GM21367 (cell line): Measurements from ENCODE around the gene SP140L.
"Not testable (repeated sequence)": the region's sequence is repeated elsewhere in the genome, so short reads cannot be mapped to it uniquely, and the experiment has no call there.

ENCODE experiments used
- ATAC-seq: cut with Tn5 transposase; IDR thresholded peaks from one replicate; pipeline ENCODE4 v1.9.1; 2021; ENCODE audit not compliant: unreplicated experiment

SP140L gene

DNA sequence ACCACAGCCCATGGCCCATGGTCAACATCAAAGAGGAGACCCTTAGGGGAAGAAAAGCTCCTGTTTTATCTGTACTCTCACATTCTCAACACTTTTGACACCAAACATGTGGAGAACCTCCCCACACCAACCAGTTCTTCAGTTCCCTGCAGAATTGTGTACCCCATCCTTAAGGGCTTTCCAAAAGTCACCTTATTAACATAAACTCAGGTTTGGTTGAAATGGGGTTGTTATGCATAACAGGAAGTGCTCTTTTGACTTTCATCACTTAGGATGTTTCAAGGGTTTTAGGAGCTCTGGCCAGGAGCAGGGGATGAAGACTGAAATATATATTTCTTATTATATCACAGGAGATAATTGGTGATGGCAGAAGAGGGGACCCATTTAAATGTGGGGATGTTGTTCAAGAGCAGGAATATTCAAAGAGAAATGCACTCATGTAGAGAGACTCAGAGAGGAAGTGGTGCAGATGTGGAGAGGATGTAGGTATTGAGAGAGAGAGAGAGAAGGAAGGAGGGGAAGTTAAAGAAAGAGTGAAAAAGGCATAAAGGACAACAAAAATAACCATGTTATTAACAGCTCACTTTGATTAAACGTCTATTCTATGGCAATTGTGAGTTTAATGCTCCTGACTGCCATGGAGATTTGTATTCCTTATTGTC, 35.2 kb downstream of the SP140L start:
- no peak for ATAC-seq

DNA sequence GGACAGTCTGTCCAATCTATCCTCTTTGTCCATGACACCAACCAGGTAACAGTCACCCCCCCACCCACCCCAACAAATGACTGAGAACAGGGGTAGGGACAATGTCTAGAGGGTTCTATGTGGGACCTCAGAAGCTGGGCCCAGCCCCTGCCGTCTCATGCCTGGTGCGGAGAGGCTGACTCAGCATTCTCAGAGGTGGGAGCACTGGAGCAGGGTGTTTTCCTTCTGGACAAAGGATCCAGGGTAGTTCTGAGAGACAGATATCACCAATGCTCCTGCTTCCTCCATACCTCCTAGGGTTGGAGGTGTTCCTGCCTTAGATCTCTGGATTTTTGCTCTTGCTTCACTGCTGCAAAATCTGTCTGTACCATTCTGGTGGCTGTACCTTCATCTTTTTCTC, 55.1 kb downstream of the SP140L start:
- ATAC-seq: no peak

DNA sequence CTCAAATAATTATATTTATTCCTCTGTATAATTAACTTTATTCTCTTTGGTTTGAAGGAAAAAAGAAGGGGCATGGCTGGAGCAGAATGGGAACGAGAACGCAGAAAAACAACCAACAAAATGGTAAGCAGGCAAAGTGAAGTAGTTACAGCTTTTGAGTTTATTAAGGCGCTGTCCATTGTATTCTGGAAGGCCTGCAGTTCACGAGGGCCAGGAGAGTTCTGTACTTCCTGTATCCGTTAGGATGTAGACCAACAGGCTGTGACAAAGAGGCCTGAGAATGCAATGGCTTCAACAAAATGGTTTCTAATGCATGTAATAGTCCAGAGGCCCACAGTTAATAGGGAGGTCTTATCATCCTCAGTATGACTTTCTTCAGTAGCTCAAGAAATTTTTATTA, 56.5 kb downstream of the SP140L start:
- ATAC-seq: no peak

DNA sequence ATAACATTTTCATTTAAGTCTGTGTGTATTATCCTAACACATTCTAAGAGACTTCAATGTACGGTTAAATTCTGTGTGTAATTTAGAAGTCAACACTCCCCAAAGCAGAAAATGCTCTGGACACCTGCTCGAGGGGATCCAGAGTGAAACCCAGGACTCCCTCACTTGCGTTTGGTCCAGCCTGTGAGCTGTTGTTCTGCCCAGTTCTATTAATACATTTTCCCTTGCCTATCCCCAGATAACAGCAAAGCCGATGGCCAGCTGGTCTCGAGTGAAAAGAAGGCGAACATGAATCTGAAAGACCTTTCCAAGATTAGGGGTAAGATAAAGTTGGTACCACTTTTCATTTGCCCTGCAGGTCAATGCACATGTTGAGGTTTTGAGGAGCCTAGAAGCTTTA, 58.0 kb downstream of the SP140L start:
- no peak for ATAC-seq

DNA sequence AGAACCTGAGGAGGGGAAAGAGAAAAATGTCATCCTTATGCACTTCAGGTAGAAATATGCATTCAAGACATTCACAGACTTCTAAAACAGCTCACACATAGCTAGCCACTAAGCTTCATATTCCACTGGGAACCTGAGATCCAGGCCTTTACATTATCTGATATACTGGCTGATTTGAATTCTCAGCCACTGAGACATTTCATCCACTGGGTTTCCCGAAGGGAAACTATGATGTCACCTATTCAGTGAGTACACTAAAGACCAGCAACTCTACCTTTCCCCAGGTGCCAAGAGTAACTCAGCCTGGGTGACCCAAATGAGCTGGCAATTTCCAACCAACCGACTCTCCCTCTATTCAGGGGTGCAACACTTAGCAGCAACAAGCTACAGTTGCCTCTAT, 67.3 kb downstream of the SP140L start:
- no peak for ATAC-seq

DNA sequence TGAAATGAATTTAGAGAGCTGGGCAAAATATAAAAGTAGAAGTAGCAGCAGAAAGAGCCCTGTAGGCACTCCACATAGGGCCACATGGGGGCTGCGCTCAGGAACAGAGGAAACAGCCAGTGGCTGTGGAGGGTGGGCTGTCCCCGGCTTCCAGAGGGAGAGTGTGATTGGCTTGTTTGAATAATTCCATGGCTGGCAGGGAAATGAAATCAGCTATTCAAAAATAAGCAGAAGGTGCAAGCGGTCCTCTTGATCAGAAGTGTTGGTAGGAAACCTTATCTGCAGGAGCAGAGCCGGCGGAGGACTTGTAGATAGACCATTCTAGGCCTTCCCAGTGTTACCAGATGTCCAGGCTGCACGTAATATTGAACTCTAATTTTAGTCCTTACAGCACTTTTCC, 71.7 kb downstream of the SP140L start:
- ATAC-seq: not testable (repeated sequence)

DNA sequence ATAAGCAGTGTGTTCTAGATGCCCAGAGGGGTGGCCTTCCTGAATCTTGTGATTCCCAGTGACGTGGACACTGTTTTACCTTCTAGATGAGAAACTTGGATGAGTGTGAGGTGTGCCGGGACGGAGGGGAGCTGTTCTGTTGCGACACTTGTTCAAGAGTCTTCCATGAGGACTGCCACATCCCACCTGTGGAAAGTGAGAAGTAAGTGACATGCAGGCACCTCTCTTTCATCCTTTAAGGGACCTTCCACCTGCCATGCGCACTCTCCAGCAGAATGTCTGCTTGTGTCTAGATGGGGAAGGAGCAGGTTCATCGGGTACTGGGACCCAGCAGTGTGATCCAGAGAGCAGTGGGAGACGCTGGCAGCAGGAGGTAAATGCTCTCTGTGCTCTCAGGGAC, 73.0 kb downstream of the SP140L start:
- no peak for ATAC-seq

DNA sequence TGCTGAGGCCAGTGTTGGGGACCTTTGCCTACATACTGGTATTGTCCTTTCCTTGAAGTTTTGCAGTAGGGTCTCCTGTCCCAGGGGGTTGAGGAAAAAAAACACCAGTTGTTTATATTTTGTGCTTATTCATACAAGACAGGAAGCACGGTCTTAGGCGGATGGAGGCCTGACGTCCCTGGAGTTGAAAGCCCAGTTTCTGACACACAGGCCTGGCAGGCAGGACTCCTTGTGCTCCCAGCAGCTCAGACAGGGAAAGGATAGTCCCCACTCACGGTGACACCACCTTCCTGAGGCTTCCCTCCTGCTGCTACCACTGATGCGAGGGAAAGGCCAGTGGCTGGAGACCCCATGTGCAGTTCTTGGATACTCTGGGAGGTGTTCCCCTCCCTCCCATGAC, 73.5 kb downstream of the SP140L start:
- no peak for ATAC-seq

DNA sequence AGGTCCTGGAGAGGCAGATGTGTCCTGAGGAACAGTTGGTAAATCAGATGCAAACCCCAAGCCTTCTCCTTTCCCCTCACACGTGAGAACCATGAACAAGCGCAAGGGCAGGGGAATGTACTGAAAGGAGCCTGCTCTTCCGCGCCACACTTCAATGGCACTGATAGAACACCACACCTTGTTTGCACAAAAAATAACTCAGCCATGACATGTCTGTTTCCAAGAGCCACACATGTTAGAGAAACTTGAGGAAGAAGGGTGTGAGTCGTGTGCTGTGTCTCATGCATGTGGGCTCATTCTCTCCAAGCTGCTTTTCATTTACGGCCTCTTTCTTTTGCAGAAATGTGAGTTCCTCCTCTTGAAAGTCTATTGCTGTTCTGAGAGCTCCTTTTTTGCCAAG, 74.0 kb downstream of the SP140L start:
- ATAC-seq: not testable (repeated sequence)

DNA sequence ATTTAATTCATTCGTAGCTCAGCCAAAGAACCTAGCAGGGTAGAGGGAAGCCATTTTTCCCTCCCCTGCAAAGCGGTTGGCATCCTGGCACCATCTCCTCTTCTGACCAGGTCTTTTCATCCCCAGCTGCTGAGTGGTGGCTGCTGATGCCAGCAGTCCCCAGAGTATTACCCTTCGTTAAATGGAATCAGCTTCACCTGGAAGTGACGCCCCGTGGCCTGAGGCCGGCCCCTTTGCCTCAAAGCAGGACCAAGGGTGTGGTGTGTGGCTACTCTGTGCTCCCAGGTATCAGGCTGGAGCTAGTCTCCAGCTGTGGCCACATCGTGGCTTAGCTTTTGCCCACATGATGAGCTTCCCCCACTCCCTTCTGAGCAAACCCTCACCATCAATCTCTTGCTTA, 76.8 kb downstream of the SP140L start:
- no peak for ATAC-seq

DNA sequence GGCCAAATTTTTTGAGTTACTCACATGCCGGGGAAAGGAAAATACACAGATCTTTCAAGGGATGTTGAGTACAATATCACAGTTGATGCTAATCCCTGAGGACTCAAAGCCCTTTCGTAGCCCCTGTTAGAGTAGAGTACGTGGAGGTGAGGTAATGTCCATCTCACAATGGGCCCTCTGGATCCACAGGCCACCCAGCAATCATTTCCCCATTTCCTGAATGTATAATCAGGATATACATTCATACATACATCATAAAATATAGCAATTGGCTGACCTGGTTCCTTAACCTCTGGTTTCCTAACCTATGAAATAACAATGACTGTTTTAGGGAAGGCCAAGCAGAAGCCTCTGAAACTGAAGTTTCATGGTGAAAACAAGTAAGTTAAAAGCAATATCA, 78.8 kb downstream of the SP140L start:
- ATAC-seq: no peak

DNA sequence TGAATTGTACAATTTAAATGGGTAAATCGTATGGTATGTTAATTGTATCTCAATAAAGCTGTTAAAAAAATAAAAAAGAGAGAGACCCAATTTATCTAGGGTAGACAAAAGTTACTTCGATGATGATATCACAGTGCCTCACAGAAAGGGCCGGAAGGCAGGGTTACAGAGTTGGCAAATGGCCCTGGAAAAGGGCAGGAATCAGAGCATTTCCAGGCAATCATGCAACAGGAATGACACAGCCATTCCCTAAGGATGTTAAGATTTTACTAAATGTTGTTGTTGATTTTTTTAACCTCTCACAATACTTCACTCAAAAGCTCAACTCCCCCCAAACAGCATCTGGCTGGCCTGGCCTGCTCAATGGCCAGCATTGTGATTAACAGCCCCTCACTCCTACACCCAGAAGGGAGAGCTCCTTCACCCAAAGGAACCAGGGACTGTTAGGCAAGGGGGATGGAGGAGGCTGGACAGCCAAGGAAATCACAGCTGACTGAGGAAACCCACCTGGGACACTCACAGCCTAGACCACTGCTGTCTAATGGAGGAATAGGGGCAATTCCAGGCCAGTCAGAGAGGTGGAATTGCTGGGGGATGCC, 81.3 kb downstream of the SP140L start:
- no peak for ATAC-seq

DNA sequence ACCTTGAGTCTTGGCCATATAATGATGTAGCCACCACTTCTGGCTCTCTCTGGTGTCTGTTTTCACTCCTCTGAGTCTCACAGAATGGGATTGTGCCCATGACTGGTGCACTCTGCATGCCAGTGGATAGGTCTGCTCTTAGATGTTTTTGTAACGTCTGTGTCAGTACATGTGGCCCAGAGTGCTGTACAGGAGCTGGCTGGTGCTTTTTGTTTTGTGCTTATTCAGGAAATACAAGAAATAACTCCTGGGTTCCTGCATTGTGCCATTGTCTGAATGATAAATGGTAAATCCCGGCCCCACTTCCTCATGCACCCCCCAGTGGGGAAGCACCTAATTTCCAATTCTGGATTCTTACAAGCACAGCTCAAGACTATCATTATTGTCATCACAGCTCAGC, 82.3 kb downstream of the SP140L start:
- not testable (repeated sequence) for ATAC-seq

DNA sequence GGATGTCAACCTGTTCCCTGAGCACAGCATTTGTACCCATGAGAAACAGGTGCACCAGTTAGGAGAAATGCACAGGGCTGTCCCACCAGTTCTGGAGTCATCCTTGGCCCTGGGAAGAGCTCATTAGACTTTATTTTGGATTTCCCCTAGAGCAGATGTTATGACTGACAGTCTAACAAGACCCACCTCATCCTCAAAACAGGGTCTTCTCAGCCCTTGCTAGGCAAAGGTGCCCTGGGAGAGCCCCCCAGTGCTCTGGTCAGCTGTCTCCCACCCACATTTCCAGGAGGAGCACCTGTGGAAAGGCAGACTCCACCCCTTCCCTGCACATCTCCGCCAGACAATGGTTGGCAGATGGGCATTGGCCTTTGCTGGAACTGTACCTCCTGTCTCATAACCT, 83.3 kb downstream of the SP140L start:
- ATAC-seq: no peak

DNA sequence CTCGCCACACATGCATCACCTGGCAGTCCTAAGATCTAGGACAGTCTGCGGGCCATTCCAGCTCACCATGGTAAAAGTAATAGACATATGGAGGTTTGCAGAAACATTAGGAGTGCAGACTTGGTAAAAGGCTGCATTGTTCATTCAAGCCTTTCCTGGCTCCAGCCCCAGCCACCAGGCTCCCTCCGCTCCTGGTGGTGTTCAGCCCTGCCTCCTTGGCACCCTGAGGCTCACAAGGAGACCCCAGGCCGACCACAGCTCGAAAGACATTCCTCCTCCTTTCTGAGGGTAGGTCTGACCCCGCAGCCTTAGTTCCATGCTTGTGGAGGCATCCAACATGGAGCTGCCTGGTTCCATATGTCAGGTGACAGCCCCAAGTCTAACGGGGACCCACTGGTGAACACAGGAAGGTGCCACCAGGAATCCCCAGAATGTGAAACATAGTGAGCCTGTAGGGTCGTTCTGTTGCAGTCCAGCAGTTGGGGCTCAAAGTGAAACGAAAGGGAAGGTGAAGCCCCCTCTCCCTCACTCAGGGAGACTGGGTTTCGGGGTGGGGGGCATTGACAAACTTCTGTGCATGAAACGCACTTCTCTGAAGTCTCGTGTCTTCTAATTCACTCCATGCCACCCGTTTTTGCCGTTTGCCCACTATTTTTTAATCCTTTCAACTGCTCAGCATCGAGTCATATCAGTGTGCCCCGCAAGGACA, 84.0 kb downstream of the SP140L start:
- no peak for ATAC-seq

DNA sequence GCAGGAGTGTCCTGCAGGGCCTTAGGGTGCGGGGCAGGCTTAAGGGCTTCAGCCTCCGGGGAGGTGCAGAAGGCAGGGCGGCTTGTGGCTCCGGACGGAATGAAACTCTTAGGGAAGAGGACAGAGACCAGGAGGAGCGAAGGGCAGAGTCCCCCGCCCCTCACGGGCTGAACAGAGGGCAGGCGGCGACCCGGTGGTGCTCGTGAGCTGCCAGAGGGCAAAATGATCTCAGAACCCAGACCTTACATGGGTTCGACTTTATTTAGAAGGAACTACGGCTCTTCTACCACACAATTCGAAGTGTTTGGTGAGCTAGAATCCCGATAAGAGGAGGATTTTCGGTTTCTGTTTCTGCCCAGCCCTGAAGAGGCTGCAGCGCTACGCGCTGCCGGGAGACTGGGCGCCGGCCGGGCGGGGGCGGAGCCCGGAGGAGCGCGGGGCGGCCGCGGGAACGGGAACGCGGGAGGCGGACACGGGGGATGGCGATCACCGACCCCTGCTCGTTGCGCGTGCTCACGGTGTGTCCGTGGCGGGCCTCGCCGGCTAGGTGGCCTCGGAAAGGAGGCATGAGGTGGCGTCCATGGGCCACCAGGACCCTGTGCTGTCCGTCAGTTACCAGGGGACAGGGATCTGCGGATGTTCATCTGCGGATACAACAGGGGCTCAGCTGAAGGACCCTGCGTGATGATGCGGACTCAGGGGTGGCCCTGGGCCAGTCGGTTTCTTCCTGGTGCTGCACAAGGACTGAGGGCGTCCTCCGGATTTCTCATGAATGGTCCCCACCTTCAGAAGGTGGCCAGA, 84.8 kb downstream of the SP140L start:
- peak; percentile 44 for ATAC-seq

DNA sequence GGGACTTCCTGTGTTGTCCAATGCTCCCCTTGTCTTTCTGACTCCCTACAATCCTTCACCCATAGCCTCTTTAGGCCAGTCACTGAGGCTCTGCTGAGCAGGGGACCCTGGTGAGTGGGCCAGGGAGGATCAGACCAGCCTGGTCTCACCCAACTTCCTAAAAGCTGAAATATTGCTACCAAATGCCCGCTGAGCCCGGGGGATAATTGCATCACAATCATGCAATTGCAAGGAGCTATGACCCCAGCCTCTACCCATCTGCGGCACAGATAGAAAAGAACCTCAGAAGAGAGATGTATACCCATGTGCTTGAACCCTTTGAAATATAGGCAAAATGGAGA, 85.3 kb downstream of the SP140L start:
- ATAC-seq: no peak

DNA sequence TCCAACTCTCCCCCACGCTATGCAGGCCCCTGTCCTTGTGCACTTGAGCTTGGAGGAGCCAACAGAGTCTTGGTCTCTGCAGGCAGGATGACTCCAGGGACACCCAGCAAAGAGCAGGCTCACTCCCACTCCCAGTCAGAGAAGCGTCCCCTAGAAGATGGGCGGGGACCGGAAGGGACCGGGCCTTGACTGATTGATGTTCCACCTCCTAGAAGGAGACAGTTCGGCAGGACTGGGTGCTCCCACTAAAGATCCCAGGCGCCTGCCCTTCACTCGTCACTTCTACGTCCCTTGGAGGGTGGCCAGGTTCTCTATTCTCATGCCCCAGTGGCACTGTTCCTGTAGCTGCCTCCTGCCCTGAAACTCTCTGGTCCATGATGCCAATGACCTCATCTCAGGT, 85.9 kb downstream of the SP140L start:
- ATAC-seq: no peak

DNA sequence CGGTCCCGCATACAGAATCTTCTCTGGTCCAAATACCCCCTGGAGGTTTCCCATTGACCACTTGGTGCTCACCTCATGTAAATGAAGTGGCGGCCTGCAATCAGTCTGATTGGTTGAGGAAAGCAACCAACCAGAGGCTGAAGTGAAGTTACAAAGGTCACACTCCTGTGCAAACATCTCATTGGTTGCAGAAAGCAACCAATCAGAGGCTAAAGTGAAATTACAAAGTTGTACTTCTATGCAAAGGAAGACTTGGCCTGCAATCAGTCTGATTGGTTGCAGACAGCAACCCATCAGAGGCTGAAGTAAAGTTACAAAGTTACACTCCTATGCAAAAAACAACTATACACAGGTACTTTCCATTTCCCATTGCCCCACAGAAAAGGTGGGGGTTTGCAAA, 86.5 kb downstream of the SP140L start:
- ATAC-seq: no peak

DNA sequence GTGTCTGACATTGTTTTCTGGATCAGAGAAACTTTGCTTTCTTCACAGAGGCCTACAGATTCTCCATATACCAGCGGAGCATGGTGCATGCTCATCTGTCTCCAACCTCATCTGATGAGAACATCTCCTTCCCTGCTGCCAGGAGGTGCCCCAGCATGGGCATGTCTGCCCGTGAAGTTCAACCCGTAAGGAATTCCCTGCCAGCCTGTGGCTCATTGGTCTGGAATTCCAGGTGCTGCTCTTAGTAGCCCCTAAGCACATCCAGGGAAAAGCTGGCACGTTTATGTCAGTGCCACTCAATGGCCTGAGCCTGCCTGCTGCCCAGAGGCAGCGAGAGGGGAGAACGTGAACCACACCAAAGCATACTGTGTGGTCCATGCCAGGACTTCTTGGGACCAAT, 87.3 kb downstream of the SP140L start:
- no peak for ATAC-seq

DNA sequence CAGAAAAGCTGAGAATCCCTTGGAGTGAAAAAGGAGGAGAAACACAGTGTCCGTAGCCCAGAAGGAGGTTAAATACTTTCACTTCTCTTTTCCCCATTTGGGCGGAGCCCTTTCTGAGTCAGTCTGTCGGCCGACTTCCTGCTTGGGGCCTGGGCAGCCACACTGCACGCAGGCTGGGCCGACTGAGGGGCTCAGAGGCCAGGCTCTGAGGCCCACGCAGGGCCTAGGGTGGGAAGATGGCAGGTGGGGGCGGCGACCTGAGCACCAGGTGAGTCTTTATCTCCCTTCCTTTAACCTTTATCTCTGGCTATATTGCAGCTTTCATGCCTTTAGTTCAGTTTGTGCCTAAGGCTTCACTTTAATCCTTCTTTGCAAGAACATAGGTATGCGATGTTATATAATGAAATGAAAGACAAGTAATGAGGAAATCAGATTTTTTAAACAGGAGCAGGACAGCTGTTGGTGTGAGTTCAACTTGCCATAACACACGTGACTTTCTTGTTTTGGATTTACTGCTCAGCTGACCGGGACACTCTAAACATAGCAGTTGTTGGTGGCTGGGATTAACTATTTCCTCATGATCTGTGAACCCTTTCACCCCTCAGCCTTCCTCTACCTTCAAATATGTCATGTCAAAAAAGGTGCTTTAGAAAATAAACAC, 89.2 kb downstream of the SP140L start, which contains the start of gene SP100:
Gene SP100, plus strand, starts transcription at position 141 of the 661 bp plus-strand sequence. Its CDS starts 96 bp downstream, at position 237.
- ATAC-seq: peak; percentile 67
